Mucosa of descending colon (tissue), 3 donors: ENCODE data around the gene AOPEP. TPM values are rescaled to one million over a fixed set of nuclear protein-coding genes. Genes with fewer than 3 reads are reported as not detected.
"Not testable (repeated sequence)": the region's sequence is repeated elsewhere in the genome, so short reads cannot be mapped to it uniquely, and the experiment has no call there.

Source experiments
- ATAC-seq: fragments of 200-7000 bp; cut with Tn5 transposase; one replicate; pipeline ENCODE4 v1.9.1; 2020; ENCODE audit warnings: mild to moderate bottlenecking, moderate library complexity
- DNase-seq, 3 donors: peaks; one replicate each; pipeline ENCODE4 v3.0.0-alpha.2; 2020
- H3K36me3 ChIP-seq: fragments of 200-600 bp; one replicate; pipeline ENCODE4 v1.8.0; 2021; ENCODE audit warnings: low read depth, mild to moderate bottlenecking
- H3K4me1 ChIP-seq: fragments of 200-600 bp; one replicate; pipeline ENCODE4 v1.8.0; 2021; ENCODE audit warnings: low read depth, mild to moderate bottlenecking
- H3K4me3 ChIP-seq: fragments of 200-600 bp; one replicate; pipeline ENCODE4 v1.8.0; 2021; ENCODE audit warnings: mild to moderate bottlenecking
- H3K9me3 ChIP-seq: fragments of 200-600 bp; one replicate; pipeline ENCODE4 v1.8.0; 2021; ENCODE audit warnings: mild to moderate bottlenecking
- intact Hi-C, 2 donors: fragments of 100-400 bp; cut with DNase I in 1 of 2; cut with micrococcal nuclease in 1 of 2; formaldehyde crosslinking; loops; one replicate each; pipeline versions ENCODE4 v1.11.0 to v1.11.1; 2022; cut with DNase I, micrococcal nuclease
- total RNA-seq, 3 donors: library from RNA; stranded (reverse); fragmentation: NEBNext Ultra II Directional in 2 of 3; extraction: Animal tissue kit (Norgen Biotek cat#: 25700) in 2 of 3; gene quantifications; one replicate each; pipeline versions ENCODE4 v1.2.1 to v1.2.4, GENCODE V29; 2021 to 2023
- TF ChIP-seq, protein P1 (sequence below): fragments of 200-600 bp; IDR thresholded peaks from one replicate; pipeline ENCODE4 v1.8.0; 2022; ENCODE audit warnings: antibody characterized with exemption, mild to moderate bottlenecking
- donor health status: DM: no; HTN: no; CAD: no; lungs with moderate emphysema.
- donor health status: DM: no; HTN: no; CAD: no.
- donor health status: DM: no; HTN: yes; CAD: no.

Gene AOPEP
- total RNA-seq, 3 donors from 2014 or later: 47.5 to 102 (median 57.8) TPM

DNA sequence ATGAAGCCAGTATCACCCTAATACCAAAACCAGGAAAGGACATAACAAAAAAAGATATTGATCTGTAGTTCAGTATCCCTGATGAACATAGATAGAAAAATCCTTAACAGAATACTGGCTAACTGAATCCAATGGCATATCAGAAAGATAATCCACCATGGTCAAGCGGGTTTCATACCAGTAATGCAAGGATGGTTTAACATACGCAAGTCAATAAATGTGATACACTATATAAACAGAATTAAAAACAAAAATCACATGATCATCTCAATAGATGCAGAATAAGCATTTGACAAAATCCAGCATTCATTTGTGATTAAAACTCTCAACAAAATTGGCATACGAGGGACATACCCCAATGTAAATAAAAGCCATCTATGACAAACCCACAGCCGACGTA, 110.9 kb downstream of the AOPEP start:
- ATAC-seq (no peak), DNase-seq (no peak)
- H3K9me3 ChIP-seq: no peaks in the 10 kb centered on the region
- no peak overlapping the region for H3K4me3 ChIP-seq
- no peaks in the 10 kb centered on the region for H3K36me3 ChIP-seq
- TF ChIP-seq, protein P1, sequence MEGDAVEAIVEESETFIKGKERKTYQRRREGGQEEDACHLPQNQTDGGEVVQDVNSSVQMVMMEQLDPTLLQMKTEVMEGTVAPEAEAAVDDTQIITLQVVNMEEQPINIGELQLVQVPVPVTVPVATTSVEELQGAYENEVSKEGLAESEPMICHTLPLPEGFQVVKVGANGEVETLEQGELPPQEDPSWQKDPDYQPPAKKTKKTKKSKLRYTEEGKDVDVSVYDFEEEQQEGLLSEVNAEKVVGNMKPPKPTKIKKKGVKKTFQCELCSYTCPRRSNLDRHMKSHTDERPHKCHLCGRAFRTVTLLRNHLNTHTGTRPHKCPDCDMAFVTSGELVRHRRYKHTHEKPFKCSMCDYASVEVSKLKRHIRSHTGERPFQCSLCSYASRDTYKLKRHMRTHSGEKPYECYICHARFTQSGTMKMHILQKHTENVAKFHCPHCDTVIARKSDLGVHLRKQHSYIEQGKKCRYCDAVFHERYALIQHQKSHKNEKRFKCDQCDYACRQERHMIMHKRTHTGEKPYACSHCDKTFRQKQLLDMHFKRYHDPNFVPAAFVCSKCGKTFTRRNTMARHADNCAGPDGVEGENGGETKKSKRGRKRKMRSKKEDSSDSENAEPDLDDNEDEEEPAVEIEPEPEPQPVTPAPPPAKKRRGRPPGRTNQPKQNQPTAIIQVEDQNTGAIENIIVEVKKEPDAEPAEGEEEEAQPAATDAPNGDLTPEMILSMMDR: no peak
- no peaks in the 10 kb centered on the region for H3K4me1 ChIP-seq
- intact Hi-C loops: no loop called here

DNA sequence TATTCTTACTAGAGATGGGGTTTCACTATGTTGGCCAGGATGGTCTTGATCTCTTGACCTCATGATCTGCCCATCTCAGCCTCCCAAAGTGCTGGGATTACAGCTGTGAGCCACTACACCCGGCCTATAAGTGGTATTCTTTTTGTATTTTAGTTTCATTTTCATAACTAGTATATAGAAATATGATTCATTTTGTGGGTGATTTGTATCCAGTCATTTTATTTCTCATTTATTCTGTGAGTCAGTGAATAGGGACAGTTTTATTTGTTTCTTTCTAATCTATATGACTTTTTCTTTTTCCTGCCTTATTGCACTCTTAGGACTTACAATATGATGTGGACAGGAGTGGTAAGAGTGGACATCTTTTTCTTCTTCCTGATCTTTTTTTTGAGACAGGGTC, 112.9 kb downstream of the AOPEP start:
- no peak for ATAC-seq
- intact Hi-C loops: no loop called here
- no peaks in the 10 kb centered on the region for H3K36me3 ChIP-seq
- no peaks in the 10 kb centered on the region for H3K4me1 ChIP-seq
- TF ChIP-seq, protein P1: no peak
- H3K4me3 ChIP-seq: no peak overlapping the region
- H3K9me3 ChIP-seq: no peaks in the 10 kb centered on the region
- no peak for DNase-seq

DNA sequence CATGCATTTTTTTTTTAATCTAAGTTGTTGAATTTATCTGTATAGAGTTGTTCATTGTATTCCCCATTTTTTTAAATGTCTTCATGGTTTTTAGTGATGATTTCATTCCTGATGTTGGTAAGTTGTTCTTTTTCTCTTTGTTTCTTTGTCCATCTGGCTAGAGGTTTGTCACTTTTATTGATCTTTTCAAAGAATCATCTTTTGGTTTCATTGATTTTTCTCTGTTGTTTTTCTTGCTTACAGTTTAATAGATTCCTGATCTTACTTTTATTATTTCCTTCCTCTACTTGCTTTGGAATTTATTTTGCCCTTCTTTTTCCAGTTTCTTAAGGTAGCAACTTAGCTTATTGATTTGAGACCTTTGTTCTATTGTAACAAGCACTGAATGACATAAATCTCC, 114.2 kb downstream of the AOPEP start:
- intact Hi-C loops: no loop called here
- Histone ChIP-seq H3K4me1 (no peaks in the 10 kb centered on the region), H3K4me3 (no peak overlapping the region), H3K36me3 (no peaks in the 10 kb centered on the region), H3K9me3 (no peaks in the 10 kb centered on the region)
- ATAC-seq: no peak
- DNase-seq: no peak
- TF ChIP-seq, protein P1: no peak

DNA sequence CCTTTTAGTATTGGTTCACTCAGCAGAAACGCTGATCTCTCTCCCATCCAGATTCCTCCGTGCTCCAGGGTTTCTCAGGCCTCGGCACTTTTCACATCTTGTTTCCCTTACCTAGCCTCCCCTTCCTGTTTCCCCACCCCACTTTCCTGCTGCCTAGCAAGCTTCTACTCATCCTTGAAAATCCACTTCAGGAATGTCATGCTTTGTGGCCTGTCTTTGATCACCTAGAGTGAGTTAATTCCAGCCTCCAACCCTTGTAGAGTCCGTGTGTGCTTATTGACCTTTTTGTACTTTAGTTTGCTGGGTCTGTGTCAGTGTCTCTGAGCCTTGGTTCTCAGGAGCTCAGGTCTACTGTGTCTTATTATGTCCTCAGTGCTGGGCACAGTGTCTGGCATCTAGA, 116.6 kb downstream of the AOPEP start:
- H3K4me3 ChIP-seq: no peak overlapping the region
- ATAC-seq: no peak
- TF ChIP-seq, protein P1: no peak
- no peaks in the 10 kb centered on the region for H3K36me3 ChIP-seq
- DNase-seq: no peak
- intact Hi-C loops: no loop called here
- no peaks in the 10 kb centered on the region for H3K9me3 ChIP-seq
- H3K4me1 ChIP-seq: no peaks in the 10 kb centered on the region

DNA sequence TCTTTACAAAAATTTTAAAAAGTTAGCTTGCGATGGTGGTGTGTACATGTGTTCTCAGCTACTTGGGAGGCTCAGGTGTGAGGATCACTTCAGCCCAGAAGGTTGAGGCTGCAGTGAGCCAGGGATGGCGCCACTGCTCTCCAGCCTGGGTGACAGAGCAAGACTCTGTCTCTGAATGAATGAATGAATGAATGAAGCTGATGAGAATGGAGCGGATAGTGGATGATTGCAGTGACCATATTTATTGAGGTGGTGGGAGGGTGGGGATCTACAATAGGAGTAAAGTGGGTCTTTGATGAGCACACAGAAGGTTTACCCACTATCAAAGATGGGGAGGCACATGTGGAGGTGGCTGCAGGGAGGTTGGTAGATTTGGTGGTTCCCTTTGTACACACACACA, 120.2 kb downstream of the AOPEP start:
- ATAC-seq (no peak), DNase-seq (no peak)
- no peak overlapping the region for H3K4me3 ChIP-seq
- no peaks in the 10 kb centered on the region for H3K36me3 ChIP-seq
- no peaks in the 10 kb centered on the region for H3K9me3 ChIP-seq
- no peaks in the 10 kb centered on the region for H3K4me1 ChIP-seq
- intact Hi-C loops: no loop called here
- TF ChIP-seq, protein P1: no peak

DNA sequence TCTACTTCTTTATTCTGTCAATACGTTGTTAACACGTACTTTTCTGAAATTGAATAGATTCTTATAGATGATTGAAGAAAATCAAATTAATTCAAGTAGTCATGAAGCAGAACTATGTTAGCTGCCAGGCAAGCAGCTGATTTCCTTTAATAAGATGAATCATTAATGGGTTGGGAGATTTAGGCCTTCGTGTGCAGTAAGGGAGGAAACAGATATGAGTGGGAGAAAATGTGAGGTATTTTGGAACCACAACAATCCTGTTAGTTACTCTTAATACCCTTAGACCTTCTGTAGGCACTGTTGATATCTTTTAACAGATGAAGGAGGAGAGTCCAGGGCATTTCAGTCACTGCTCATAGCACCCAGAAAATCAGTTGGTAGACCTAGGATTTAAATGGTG, 121.0 kb downstream of the AOPEP start:
- Histone ChIP-seq H3K9me3 (no peaks in the 10 kb centered on the region), H3K4me1 (no peaks in the 10 kb centered on the region), H3K4me3 (no peak overlapping the region), H3K36me3 (no peaks in the 10 kb centered on the region)
- ATAC-seq: no peak
- no peak for DNase-seq
- TF ChIP-seq, protein P1: no peak
- intact Hi-C loops: no loop called here

DNA sequence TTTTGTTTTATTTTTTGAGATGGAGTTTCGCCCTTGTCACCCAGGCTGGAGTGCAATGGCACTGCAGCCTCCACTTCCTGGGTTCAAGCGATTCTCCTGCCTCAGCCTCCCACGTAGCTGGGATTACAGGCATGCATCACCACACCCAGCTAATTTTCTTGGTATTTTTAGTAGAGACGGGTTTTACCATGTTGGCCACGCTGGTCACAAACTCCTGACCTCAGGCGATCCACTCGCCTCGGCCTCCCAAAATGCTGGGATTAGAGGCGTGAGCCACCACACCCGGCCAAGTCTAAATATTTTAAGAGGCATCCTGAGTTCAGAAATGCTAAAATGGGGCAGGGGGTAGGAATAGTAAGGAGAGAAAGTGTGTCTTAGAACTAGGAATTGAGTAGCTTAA, 122.3 kb downstream of the AOPEP start:
- H3K9me3 ChIP-seq, intact Hi-C loops: not testable (repeated sequence)

More for the DNA sequence above, 122.3 kb downstream of the AOPEP start:
- H3K4me3 ChIP-seq, ATAC-seq, DNase-seq, H3K4me1 ChIP-seq, H3K36me3 ChIP-seq: not testable (repeated sequence)
